Neuronal stem cell (in vitro differentiated cells): ENCODE measurements around the gene SMOC2.

Experiments used
- DNase-seq: peaks from one replicate; pipeline ENCODE4 v3.0.0-alpha.2; 2013; ENCODE audit warnings: low spot score
- H2AFZ ChIP-seq: one replicate; pipeline ENCODE4 v1.6.1; 2013; ENCODE audit warnings: mild to moderate bottlenecking, low read length, inconsistent platforms
- H2AK5ac ChIP-seq: 2 replicates; pipeline ENCODE4 v1.6.1; 2013; ENCODE audit warnings: low read depth, mild to moderate bottlenecking, inconsistent platforms, low read length, moderate library complexity, mixed read lengths
- H2BK120ac ChIP-seq: 2 replicates; pipeline ENCODE4 v1.6.1; 2013; ENCODE audit warnings: low read depth, mild to moderate bottlenecking, inconsistent platforms, low read length, moderate library complexity, mixed read lengths
- H2BK12ac ChIP-seq: one replicate; pipeline ENCODE4 v1.6.1; 2013; ENCODE audit warnings: low read length, inconsistent platforms
- H2BK15ac ChIP-seq: 2 replicates; pipeline ENCODE4 v1.6.1; 2013; ENCODE audit warnings: mild to moderate bottlenecking, low read length, inconsistent platforms, mixed read lengths
- H2BK5ac ChIP-seq: one replicate; pipeline ENCODE4 v1.6.1; 2013; ENCODE audit warnings: inconsistent platforms, mild to moderate bottlenecking, low read length, moderate library complexity
- H3K14ac ChIP-seq: one replicate; pipeline ENCODE4 v1.6.1; 2013; ENCODE audit warnings: low read length, inconsistent platforms
- H3K18ac ChIP-seq: 2 replicates; pipeline ENCODE4 v1.6.1; 2013; ENCODE audit warnings: low read length, inconsistent platforms
- H3K23ac ChIP-seq: 2 replicates; pipeline ENCODE4 v1.6.1; 2013; ENCODE audit warnings: low read depth, mild to moderate bottlenecking, mixed read lengths, low read length, inconsistent platforms; ENCODE audit not compliant: poor library complexity
- H3K27ac ChIP-seq: replicated peaks from 3 replicates; pipeline ENCODE4 v1.5.1; 2013; ENCODE audit warnings: low read length, inconsistent platforms
- H3K27me3 ChIP-seq, 3 experiments: 2 replicates each; pipeline ENCODE4 v1.6.1; 2013; ENCODE audit warnings: low read length in 3 of 3, mild to moderate bottlenecking in 2 of 3, inconsistent platforms in 1 of 3, low read depth in 1 of 3, mixed read lengths in 1 of 3, moderate library complexity in 1 of 3; ENCODE audit not compliant: control insufficient read depth in 3 of 3, insufficient read depth in 3 of 3
- H3K36me3 ChIP-seq, 2 donors: replicated peaks in 1 of 2; 2 replicates each; pipeline ENCODE4 v1.6.1; 2013; ENCODE audit warnings: low read length in 2 of 2; ENCODE audit not compliant: control insufficient read depth in 2 of 2, insufficient read depth in 2 of 2
- H3K4ac ChIP-seq: 2 replicates; pipeline ENCODE4 v1.6.1; 2013; ENCODE audit warnings: inconsistent platforms, mild to moderate bottlenecking, low read length, moderate library complexity
- H3K4me1 ChIP-seq, 2 donors: 1 replicate in 1 of 2; 2 replicates in 1 of 2; pipeline ENCODE4 v1.6.1; 2013; ENCODE audit warnings: low read length in 2 of 2, low read depth in 1 of 2; ENCODE audit not compliant: control insufficient read depth in 2 of 2, insufficient read depth in 1 of 2
- H3K4me2 ChIP-seq: one replicate; pipeline ENCODE4 v1.6.1; 2013; ENCODE audit warnings: mild to moderate bottlenecking, low read length, inconsistent platforms; ENCODE audit not compliant: insufficient read depth, poor library complexity, severe bottlenecking
- H3K4me3 ChIP-seq, 2 donors: 2 replicates each; pipeline ENCODE4 v1.5.1; 2013; ENCODE audit warnings: low read length in 2 of 2, mild to moderate bottlenecking in 2 of 2, inconsistent platforms in 1 of 2, moderate library complexity in 1 of 2
- H3K79me1 ChIP-seq: one replicate; pipeline ENCODE4 v1.6.1; 2013; ENCODE audit warnings: low read depth, mild to moderate bottlenecking, inconsistent platforms, low read length, moderate library complexity
- H3K9ac ChIP-seq: one replicate; pipeline ENCODE4 v1.6.1; 2013; ENCODE audit warnings: mild to moderate bottlenecking, low read depth, low read length, inconsistent platforms; ENCODE audit not compliant: poor library complexity
- H3K9me3 ChIP-seq, 2 donors: replicated peaks in 1 of 2; 2 replicates each; pipeline versions ENCODE3 to v1.6.1; 2013; ENCODE audit warnings: low read length in 2 of 2, mild to moderate bottlenecking in 2 of 2, inconsistent platforms in 1 of 2, low read depth in 1 of 2, mixed read lengths in 1 of 2, moderate library complexity in 1 of 2; ENCODE audit not compliant: control insufficient read depth in 2 of 2, insufficient read depth in 1 of 2
- H4K8ac ChIP-seq: one replicate; pipeline ENCODE4 v1.6.1; 2013; ENCODE audit warnings: low read depth, mild to moderate bottlenecking, inconsistent platforms, low read length, moderate library complexity
- H4K91ac ChIP-seq: one replicate; pipeline ENCODE4 v1.6.1; 2013; ENCODE audit warnings: low read length, low read depth, mild to moderate bottlenecking, inconsistent platforms; ENCODE audit not compliant: poor library complexity
- WGBS, 2 donors: extraction: QIAGEN DNeasy Blood & Tissue Kit; methylation state at CpG; one replicate each; pipeline ENCODE4 v1.1.7; 2013; ENCODE audit warnings: missing lambda C conversion rate in 2 of 2, mixed read lengths in 1 of 2; ENCODE audit not compliant: insufficient read length in 2 of 2, insufficient replicate concordance in 1 of 2; ENCODE audit errors: extremely low coverage in 2 of 2; 5-methylcytosine and 5-hydroxymethylcytosine counted together

Gene SMOC2

GRCh38 chr6:168634541-168635328 lies 193.8 kb downstream of the SMOC2 start:
- H2BK12ac ChIP-seq: no peak overlapping the region
- no peak overlapping the region for H3K4me3 ChIP-seq
- no peak overlapping the region for H2AFZ ChIP-seq
- WGBS, 2 donors: no CpG with 5 or more reads among the region's 10 CpGs
- H3K18ac ChIP-seq: no peak overlapping the region
- H3K14ac ChIP-seq: no peak overlapping the region
- no peak overlapping the region for H3K4ac ChIP-seq
- H3K27ac ChIP-seq: no peak overlapping the region
- peaks cover 0 to 1% of the 10 kb centered on the region in 2 donors for H3K9me3 ChIP-seq
- H3K9ac ChIP-seq: no peak overlapping the region
- H3K4me1 ChIP-seq: peaks cover 0 to 4% of the 10 kb centered on the region in 2 donors
- H2BK120ac ChIP-seq: no peak overlapping the region
- no peak overlapping the region for H2BK15ac ChIP-seq
- DNase-seq: no peak
- no peak overlapping the region for H2BK5ac ChIP-seq
- H3K4me2 ChIP-seq: no peak overlapping the region
- no peaks in the 10 kb centered on the region for H3K36me3 ChIP-seq
- no peaks in the 10 kb centered on the region for H3K27me3 ChIP-seq
- no peak overlapping the region for H2AK5ac ChIP-seq
- no peaks in the 10 kb centered on the region for H3K79me1 ChIP-seq
- no peak overlapping the region for H3K23ac ChIP-seq
- no peak overlapping the region for H4K8ac ChIP-seq
- no peak overlapping the region for H4K91ac ChIP-seq

- H2BK12ac ChIP-seq: no peak overlapping the region
These were observed 195.4 kb downstream of the SMOC2 start for GRCh38 chr6:168636147-168637004.

GRCh38 chr6:168637834-168638233 lies 196.8 kb downstream of the SMOC2 start:
- Histone ChIP-seq H3K79me1 (no peaks in the 10 kb centered on the region), H2AK5ac (no peak overlapping the region), H3K23ac (no peak overlapping the region), H3K14ac (no peak overlapping the region), H2BK120ac (no peak overlapping the region), H4K8ac (no peak overlapping the region), H2BK15ac (no peak overlapping the region), H3K18ac (no peak overlapping the region), H3K4me1 (peaks cover 0 to 9% of the 10 kb centered on the region in 2 donors), H3K9ac (no peak overlapping the region), H3K4me3 (no peak overlapping the region), H2AFZ (no peak overlapping the region), H3K36me3 (no peaks in the 10 kb centered on the region), H3K4me2 (no peak overlapping the region), H3K27ac (no peak overlapping the region), H3K9me3 (peaks cover 0 to 3% of the 10 kb centered on the region in 2 donors), H2BK12ac (no peak overlapping the region), H3K27me3 (no peaks in the 10 kb centered on the region), H2BK5ac (no peak overlapping the region), H4K91ac (no peak overlapping the region), H3K4ac (no peak overlapping the region)
- DNase-seq: no peak
- WGBS, 2 donors: no CpG with 5 or more reads among the region's 10 CpGs

More at GRCh38 chr6:168636147-168637004, 195.4 kb downstream of the SMOC2 start:
- Histone ChIP-seq H2AFZ (no peak overlapping the region), H3K27me3 (no peaks in the 10 kb centered on the region), H3K27ac (no peak overlapping the region), H3K79me1 (no peaks in the 10 kb centered on the region), H2BK5ac (no peak overlapping the region), H3K14ac (no peak overlapping the region), H3K36me3 (no peaks in the 10 kb centered on the region), H2BK120ac (no peak overlapping the region), H2BK15ac (no peak overlapping the region), H3K4ac (no peak overlapping the region), H3K4me2 (no peak overlapping the region), H3K23ac (no peak overlapping the region), H3K4me1 (peaks cover 0 to 7% of the 10 kb centered on the region in 2 donors), H3K4me3 (no peak overlapping the region), H4K91ac (no peak overlapping the region), H4K8ac (no peak overlapping the region), H3K9me3 (peaks cover 0 to 3% of the 10 kb centered on the region in 2 donors), H2AK5ac (no peak overlapping the region), H3K9ac (no peak overlapping the region), H3K18ac (no peak overlapping the region)
- WGBS, 2 donors: no CpG with 5 or more reads among the region's 11 CpGs
- DNase-seq: no peak
